Measurements from ENCODE around the gene SLC28A2. TPM values are rescaled to one million over a fixed set of nuclear protein-coding genes. Genes with fewer than 3 reads are reported as not detected.
A peak's percentile ranks its signal among the peaks of the same experiment; 100 is the strongest.
"Not testable (repeated sequence)": the region's sequence is repeated elsewhere in the genome, so short reads cannot be mapped to it uniquely, and the experiment has no call there.

SLC28A2 gene
- total RNA-seq, 5 donors from 2014 or later (not counting 1 experiment from before 2014, with no cell fraction given), result not detected

DNA sequence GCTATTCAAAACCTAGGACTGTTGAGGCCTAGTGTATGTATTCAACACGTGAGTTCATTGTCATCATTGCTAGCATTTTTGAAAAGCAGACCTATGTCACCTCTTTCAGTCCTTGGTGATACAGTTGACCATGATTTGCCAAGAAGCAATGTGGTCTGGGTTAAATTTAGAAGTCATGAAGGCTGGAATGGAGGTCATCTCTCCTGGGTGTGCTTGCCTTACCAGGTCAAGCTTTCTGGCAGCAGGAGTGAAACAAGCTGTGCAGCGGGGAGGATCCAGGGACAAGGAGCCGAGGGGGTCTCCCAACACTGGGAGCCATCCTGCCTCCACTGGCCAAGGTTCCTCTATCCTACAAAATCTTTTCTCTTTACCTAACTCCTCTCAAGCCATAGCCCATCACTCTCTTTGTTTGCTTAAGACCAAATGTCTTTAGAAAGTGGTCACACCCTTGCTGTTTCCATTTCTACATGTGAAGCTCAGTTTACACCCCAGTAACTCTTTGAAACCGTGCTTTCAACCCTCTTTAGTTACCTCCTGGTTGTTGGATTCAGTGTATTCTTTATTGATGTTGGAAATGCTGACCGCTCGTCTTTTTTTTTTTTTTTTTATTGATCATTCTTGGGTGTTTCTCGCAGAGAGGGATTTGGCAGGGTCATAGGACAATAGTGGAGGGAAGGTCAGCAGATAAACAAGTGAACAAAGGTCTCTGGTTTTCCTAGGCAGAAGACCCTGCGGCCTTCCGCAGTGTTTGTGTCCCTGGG, 40.0 kb downstream of the SLC28A2 start:
- H3K4me1 Mint-ChIP-seq, result no peaks in the 10 kb centered on the region
- ATAC-seq (replicated peaks in 1 of 4) (no peak), DNase-seq (no peak)
- H3K27ac Mint-ChIP-seq, result no peak overlapping the region
- no peaks in the 10 kb centered on the region for H3K36me3 Mint-ChIP-seq
- no peak overlapping the region for H3K4me3 Mint-ChIP-seq
- peaks cover 16 to 26% of the 10 kb centered on the region in 2 donors for H3K27me3 Mint-ChIP-seq
- H3K4me3 ChIP-seq (ENCODE audit: control insufficient read depth in 1 of 2, extremely low read depth in 1 of 2, low read length in 1 of 2), result no peak overlapping the region
- H3K4me1 ChIP-seq (ENCODE audit: control insufficient read depth in 1 of 2, extremely low read depth in 1 of 2, insufficient read depth in 2 of 2, low read length in 2 of 2), result no peaks in the 10 kb centered on the region
- WGBS (ENCODE audit: insufficient coverage), result 81% methylated on average over 3 of the region's 9 CpGs
- no peaks in the 10 kb centered on the region for H3K9me3 ChIP-seq
- no peak overlapping the region for H3K27ac ChIP-seq (ENCODE audit: low read length)
- peaks cover 0 to 6% of the 10 kb centered on the region in 2 experiments for H3K27me3 ChIP-seq (replicated peaks in 1 of 2; ENCODE audit: control insufficient read depth in 2 of 2, extremely low read depth in 1 of 2, insufficient read depth in 2 of 2, low read length in 1 of 2)
- ChIA-PET POLR2A (no interaction called here), CTCF (no interaction called here)
- no peaks in the 10 kb centered on the region for H3K36me3 ChIP-seq (ENCODE audit: control insufficient read depth in 2 of 2, extremely low read depth in 1 of 2, insufficient read depth in 1 of 2, low read length in 1 of 2)
- peaks cover 3 to 9% (median 4%) of the 10 kb centered on the region in 3 donors for H3K9me3 Mint-ChIP-seq

- H3K27ac ChIP-seq (ENCODE audit: low read length); H3K36me3 Mint-ChIP-seq; H3K4me1 ChIP-seq (ENCODE audit: control insufficient read depth in 1 of 2, extremely low read depth in 1 of 2, insufficient read depth in 2 of 2, low read length in 2 of 2); ATAC-seq (replicated peaks in 1 of 4); H3K9me3 ChIP-seq; H3K4me3 ChIP-seq (ENCODE audit: control insufficient read depth in 1 of 2, extremely low read depth in 1 of 2, low read length in 1 of 2); POLR2A ChIA-PET; H3K4me3 Mint-ChIP-seq; H3K4me1 Mint-ChIP-seq; CTCF ChIA-PET; H3K36me3 ChIP-seq (ENCODE audit: control insufficient read depth in 2 of 2, extremely low read depth in 1 of 2, insufficient read depth in 1 of 2, low read length in 1 of 2); H3K27ac Mint-ChIP-seq; DNase-seq: not testable (repeated sequence)
- 99% methylated on average over 11 of the region's 27 CpGs for WGBS (ENCODE audit: insufficient coverage)
- H3K9me3 Mint-ChIP-seq, result peaks cover 6 to 16% (median 6%) of the 10 kb centered on the region in 3 donors
- H3K27me3 Mint-ChIP-seq, result peaks cover 16 to 28% of the 10 kb centered on the region in 2 donors
- H3K27me3 ChIP-seq (replicated peaks in 1 of 2; ENCODE audit: control insufficient read depth in 2 of 2, extremely low read depth in 1 of 2, insufficient read depth in 2 of 2, low read length in 1 of 2), result peaks cover 0 to 12% of the 10 kb centered on the region in 2 experiments
Observed at GRCh38 chr15:45293326-45293725, 41.3 kb downstream of the SLC28A2 start.

DNA sequence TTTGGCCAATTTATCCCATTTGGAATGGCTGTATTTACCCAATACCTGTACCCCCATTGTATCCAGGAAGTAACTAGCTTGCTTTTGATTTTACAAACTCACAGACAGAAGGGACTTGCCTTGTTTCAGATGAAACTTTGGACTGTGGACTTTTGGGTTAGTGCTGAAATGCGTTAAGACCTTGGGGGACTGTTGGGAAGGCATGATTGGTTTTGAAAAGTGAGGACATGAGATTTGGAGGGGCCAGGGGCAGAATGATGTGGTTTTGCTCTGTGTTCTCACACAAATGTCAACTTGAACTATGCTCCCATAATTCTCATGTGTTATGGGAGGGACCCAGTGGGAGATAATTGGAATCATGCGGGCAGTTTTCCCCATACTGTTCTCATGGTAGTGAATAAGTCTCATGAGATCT, 46.9 kb downstream of the SLC28A2 start:
- CTCF ChIA-PET; H3K4me1 ChIP-seq (ENCODE audit: control insufficient read depth in 1 of 2, extremely low read depth in 1 of 2, insufficient read depth in 2 of 2, low read length in 2 of 2); H3K27ac ChIP-seq (ENCODE audit: low read length); H3K36me3 Mint-ChIP-seq; H3K4me3 ChIP-seq (ENCODE audit: control insufficient read depth in 1 of 2, extremely low read depth in 1 of 2, low read length in 1 of 2); H3K4me1 Mint-ChIP-seq; H3K27ac Mint-ChIP-seq; ATAC-seq (replicated peaks in 1 of 4); POLR2A ChIA-PET; DNase-seq; H3K9me3 ChIP-seq; H3K4me3 Mint-ChIP-seq; H3K36me3 ChIP-seq (ENCODE audit: control insufficient read depth in 2 of 2, extremely low read depth in 1 of 2, insufficient read depth in 1 of 2, low read length in 1 of 2): not testable (repeated sequence)
- Mint-ChIP-seq H3K9me3 (peaks cover 6 to 28% (median 6%) of the 10 kb centered on the region in 3 donors), H3K27me3 (peaks cover 13 to 27% of the 10 kb centered on the region in 2 donors)
- no CpG with 5 or more reads among the region's 2 CpGs for WGBS (ENCODE audit: insufficient coverage)
- H3K27me3 ChIP-seq (replicated peaks in 1 of 2; ENCODE audit: control insufficient read depth in 2 of 2, extremely low read depth in 1 of 2, insufficient read depth in 2 of 2, low read length in 1 of 2), result peaks cover 0 to 13% of the 10 kb centered on the region in 2 experiments

DNA sequence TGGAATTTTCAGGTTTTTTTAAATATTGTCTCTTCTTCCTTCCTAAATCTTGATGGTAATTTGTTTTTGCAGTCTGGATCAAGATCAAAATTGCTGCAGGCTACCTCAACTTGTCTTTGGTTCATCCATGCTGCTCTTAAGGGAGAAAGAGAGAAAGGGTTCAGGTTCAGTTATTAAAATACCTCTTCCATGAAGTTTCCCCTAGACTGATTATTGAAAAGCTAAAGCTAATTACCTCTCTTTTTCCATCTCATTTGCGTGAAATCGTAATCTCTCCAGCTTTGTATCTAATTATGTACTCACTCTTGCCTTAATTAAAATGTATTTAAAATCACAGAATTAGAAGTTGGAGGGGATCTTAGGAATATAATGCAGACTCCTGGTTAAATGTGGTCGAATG, 52.7 kb downstream of the SLC28A2 start:
- no CpG with 5 or more reads among the region's 3 CpGs for WGBS (ENCODE audit: insufficient coverage)
- ATAC-seq (replicated peaks in 1 of 4) (no peak), DNase-seq (no peak)
- Histone ChIP-seq H3K4me3 (ENCODE audit: control insufficient read depth in 1 of 2, extremely low read depth in 1 of 2, low read length in 1 of 2) (no peak overlapping the region), H3K27me3 (replicated peaks in 1 of 2; ENCODE audit: control insufficient read depth in 2 of 2, extremely low read depth in 1 of 2, insufficient read depth in 2 of 2, low read length in 1 of 2) (peaks cover 6 to 10% of the 10 kb centered on the region in 2 experiments), H3K4me1 (ENCODE audit: control insufficient read depth in 1 of 2, extremely low read depth in 1 of 2, insufficient read depth in 2 of 2, low read length in 2 of 2) (no peaks in the 10 kb centered on the region), H3K36me3 (ENCODE audit: control insufficient read depth in 2 of 2, extremely low read depth in 1 of 2, insufficient read depth in 1 of 2, low read length in 1 of 2) (no peaks in the 10 kb centered on the region), H3K9me3 (no peaks in the 10 kb centered on the region), H3K27ac (ENCODE audit: low read length) (no peak overlapping the region)
- Mint-ChIP-seq H3K27me3 (peaks cover 32 to 36% of the 10 kb centered on the region in 2 donors), H3K4me1 (peaks cover 5 to 12% (median 9%) of the 10 kb centered on the region in 3 donors), H3K9me3 (peaks cover 0 to 4% (median 0%) of the 10 kb centered on the region in 3 donors), H3K4me3 (no peak overlapping the region), H3K36me3 (no peaks in the 10 kb centered on the region), H3K27ac (no peak overlapping the region)
- ChIA-PET CTCF (no interaction called here), POLR2A (no interaction called here)

DNA sequence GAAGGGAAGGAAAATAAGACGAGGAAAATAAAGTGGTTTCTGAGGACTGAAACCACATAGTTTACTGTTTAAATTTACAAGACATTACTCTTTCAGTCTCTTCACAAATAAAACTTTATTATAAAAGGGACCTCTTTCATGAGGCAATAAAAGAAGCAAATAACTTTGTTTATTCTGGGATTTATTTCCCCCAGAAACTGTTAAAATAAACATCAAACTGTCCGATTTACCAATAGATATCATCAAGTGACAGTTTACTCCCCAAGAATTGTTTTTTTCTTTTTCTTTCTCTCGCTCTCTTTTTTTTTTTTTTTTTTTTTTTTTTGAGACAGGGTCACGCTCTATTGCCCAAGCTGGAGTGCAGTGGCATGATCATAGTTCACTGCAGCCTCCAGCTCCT, 54.1 kb downstream of the SLC28A2 start:
- WGBS (ENCODE audit: insufficient coverage), result no CpG with 5 or more reads among the region's 4 CpGs
- H3K27ac Mint-ChIP-seq, result no peak overlapping the region
- no peaks in the 10 kb centered on the region for H3K36me3 Mint-ChIP-seq
- no peak overlapping the region for H3K4me3 Mint-ChIP-seq
- no peaks in the 10 kb centered on the region for H3K36me3 ChIP-seq (ENCODE audit: control insufficient read depth in 2 of 2, extremely low read depth in 1 of 2, insufficient read depth in 1 of 2, low read length in 1 of 2)
- no peaks in the 10 kb centered on the region for H3K9me3 ChIP-seq
- H3K4me3 ChIP-seq (ENCODE audit: control insufficient read depth in 1 of 2, extremely low read depth in 1 of 2, low read length in 1 of 2), result no peak overlapping the region
- H3K27me3 Mint-ChIP-seq, result peaks cover 32 to 36% of the 10 kb centered on the region in 2 donors
- H3K9me3 Mint-ChIP-seq, result peaks cover 0 to 4% (median 0%) of the 10 kb centered on the region in 3 donors
- no peak overlapping the region for H3K27ac ChIP-seq (ENCODE audit: low read length)
- peaks cover 5 to 12% (median 7%) of the 10 kb centered on the region in 3 donors for H3K4me1 Mint-ChIP-seq
- ATAC-seq (replicated peaks in 1 of 4), result no peak
- H3K27me3 ChIP-seq (replicated peaks in 1 of 2; ENCODE audit: control insufficient read depth in 2 of 2, extremely low read depth in 1 of 2, insufficient read depth in 2 of 2, low read length in 1 of 2), result peaks cover 6 to 13% of the 10 kb centered on the region in 2 experiments
- no peak for DNase-seq
- CTCF ChIA-PET, result no interaction called here
- POLR2A ChIA-PET, result no interaction called here
- no peaks in the 10 kb centered on the region for H3K4me1 ChIP-seq (ENCODE audit: control insufficient read depth in 1 of 2, extremely low read depth in 1 of 2, insufficient read depth in 2 of 2, low read length in 2 of 2)

DNA sequence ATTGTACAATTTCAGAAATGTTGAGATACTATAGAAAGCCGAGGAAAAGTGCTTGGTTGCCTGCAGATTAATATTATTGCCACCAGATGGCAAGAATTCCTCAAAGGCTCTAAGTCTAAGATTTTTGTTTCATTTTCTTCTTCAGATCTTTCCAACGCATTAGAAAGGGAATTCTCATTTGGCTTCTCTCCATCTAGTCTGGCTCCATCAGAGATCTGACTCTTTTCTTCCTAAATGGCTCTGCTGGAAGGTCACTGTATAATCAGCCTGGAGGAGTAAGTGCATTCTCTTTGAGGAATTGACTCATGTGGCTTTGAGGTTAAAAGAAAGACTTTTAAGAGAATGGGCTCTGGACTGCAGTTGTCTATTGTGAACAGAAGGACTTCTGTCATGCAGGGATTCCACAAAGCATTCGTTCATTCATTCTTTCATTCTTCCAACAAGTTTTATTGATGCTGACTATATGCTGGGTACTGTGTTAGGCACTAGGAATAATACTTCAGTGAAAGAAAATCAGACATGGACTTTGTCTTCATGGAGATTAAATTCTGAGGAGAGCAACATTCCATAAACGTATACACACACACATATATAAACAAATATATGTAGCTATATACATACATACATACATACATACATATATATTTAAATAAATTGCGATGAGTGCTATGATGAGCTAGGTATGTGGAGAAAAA, 55.3 kb downstream of the SLC28A2 start:
- Mint-ChIP-seq H3K9me3 (peaks cover 0 to 4% (median 0%) of the 10 kb centered on the region in 3 donors), H3K4me1 (peaks cover 5 to 12% (median 7%) of the 10 kb centered on the region in 3 donors), H3K27me3 (peaks cover 32 to 36% of the 10 kb centered on the region in 2 donors), H3K36me3 (no peaks in the 10 kb centered on the region), H3K27ac (no peak overlapping the region), H3K4me3 (peak overlapping the region in 2 of 3 donors; percentile 11 to 55)
- H3K4me3 ChIP-seq (ENCODE audit: control insufficient read depth in 1 of 2, extremely low read depth in 1 of 2, low read length in 1 of 2), result no peak overlapping the region
- ChIA-PET CTCF (interaction anchor here in 1 of 2 donors (0.5 kb wide), 1 partner anchor 103 kb away, joined by 4 read pairs; no protein-coding TSS in a partner anchor), POLR2A (no interaction called here)
- H3K27ac ChIP-seq (ENCODE audit: low read length), result no peak overlapping the region
- no peaks in the 10 kb centered on the region for H3K36me3 ChIP-seq (ENCODE audit: control insufficient read depth in 2 of 2, extremely low read depth in 1 of 2, insufficient read depth in 1 of 2, low read length in 1 of 2)
- H3K27me3 ChIP-seq (replicated peaks in 1 of 2; ENCODE audit: control insufficient read depth in 2 of 2, extremely low read depth in 1 of 2, insufficient read depth in 2 of 2, low read length in 1 of 2), result peaks cover 6 to 13% of the 10 kb centered on the region in 2 experiments
- no peaks in the 10 kb centered on the region for H3K9me3 ChIP-seq
- DNase-seq, result peak in 2 of 35 experiments; percentile 2 to 32
- H3K4me1 ChIP-seq (ENCODE audit: control insufficient read depth in 1 of 2, extremely low read depth in 1 of 2, insufficient read depth in 2 of 2, low read length in 2 of 2), result no peaks in the 10 kb centered on the region
- WGBS (ENCODE audit: insufficient coverage), result no CpG with 5 or more reads among the region's 5 CpGs
- peak in 1 of 4 experiments; percentile 29 for ATAC-seq (replicated peaks in 1 of 4)

All from T-cell (primary cell).